Fibroblast of lung (primary cell): ENCODE measurements around the gene CNGA4. TPM values are rescaled to one million over a fixed set of nuclear protein-coding genes. Genes with fewer than 3 reads are reported as not detected.
"Not testable (repeated sequence)": the region's sequence is repeated elsewhere in the genome, so short reads cannot be mapped to it uniquely, and the experiment has no call there.

Experiments
- DNase-seq, 2 donors: peaks; one replicate each; pipeline versions ENCODE4 v3.0.0 to v3.0.0-alpha.2; 2010; ENCODE audit warnings: low read depth in 2 of 2
- H2AFZ ChIP-seq: 2 replicates; pipeline ENCODE4 v1.5.1; 2012; ENCODE audit warnings: low read length, control low read depth, inconsistent platforms
- H3K27ac ChIP-seq: 2 replicates; pipeline ENCODE4 v1.5.1; 2011; ENCODE audit warnings: low read length, control low read depth; ENCODE audit not compliant: insufficient read depth
- H3K27me3 ChIP-seq: 2 replicates; pipeline ENCODE4 v1.5.1; 2011; ENCODE audit warnings: mild to moderate bottlenecking, low read length; ENCODE audit not compliant: control insufficient read depth, insufficient read depth
- H3K36me3 ChIP-seq: 2 replicates; pipeline ENCODE4 v1.5.1; 2011; ENCODE audit warnings: low read length; ENCODE audit not compliant: control insufficient read depth, insufficient read depth
- H3K4me1 ChIP-seq: 2 replicates; pipeline ENCODE4 v1.5.1; 2011; ENCODE audit warnings: low read length; ENCODE audit not compliant: control insufficient read depth, insufficient read depth; ENCODE audit errors: extremely low read depth
- H3K4me2 ChIP-seq: 2 replicates; pipeline ENCODE4 v1.5.1; 2011; ENCODE audit warnings: low read length, control low read depth; ENCODE audit not compliant: insufficient read depth; ENCODE audit errors: extremely low read depth
- H3K4me3 ChIP-seq, 4 experiments: fragments of 200-600 bp in 1 of 4; sonication (generic) in 1 of 4; replicated peaks in 1 of 4; 2 replicates each; pipeline ENCODE4 v1.5.1; 2011 to 2016; ENCODE audit warnings: low read length in 4 of 4, low read depth in 3 of 4, mild to moderate bottlenecking in 3 of 4, control low read depth in 2 of 4, inconsistent platforms in 1 of 4, mixed read lengths in 1 of 4; ENCODE audit not compliant: insufficient read depth in 1 of 4; ENCODE audit errors: control extremely low read depth in 1 of 4
- H3K79me2 ChIP-seq: 2 replicates; pipeline ENCODE4 v1.5.1; 2012; ENCODE audit warnings: mild to moderate bottlenecking, low read length, inconsistent platforms; ENCODE audit not compliant: control insufficient read depth, insufficient read depth
- H3K9ac ChIP-seq: 2 replicates; pipeline ENCODE4 v1.5.1; 2011; ENCODE audit warnings: mild to moderate bottlenecking, low read length, control low read depth; ENCODE audit not compliant: insufficient read depth
- H3K9me3 ChIP-seq: 2 replicates; pipeline ENCODE4 v1.5.1; 2012; ENCODE audit warnings: low read depth, low read length; ENCODE audit not compliant: control insufficient read depth, insufficient read depth
- H4K20me1 ChIP-seq: 2 replicates; pipeline ENCODE4 v1.5.1; 2011; ENCODE audit warnings: low read length; ENCODE audit not compliant: control insufficient read depth, insufficient read depth; ENCODE audit errors: extremely low read depth
- EZH2 ChIP-seq: IDR thresholded peaks from 2 replicates; pipeline ENCODE4 v1.5.1; 2012; ENCODE audit warnings: low read length, control low read depth, mild to moderate bottlenecking; ENCODE audit errors: missing control alignments
- polyA plus RNA-seq, 2 donors: library from polyadenylated mRNA; depleted of rRNA in 1 of 2; stranded (reverse) in 1 of 2; unstranded in 1 of 2; fragments of >200 nt; gene quantifications; 2 replicates each; pipeline ENCODE4 v1.2.1, GENCODE V29; 2011 to 2012; ENCODE audit warnings: missing spikeins in 1 of 2
- total RNA-seq: library from RNA; depleted of rRNA; stranded (reverse); fragments of >200 nt; gene quantifications from 2 replicates; pipeline ENCODE4 v1.2.1, GENCODE V29; 2014
- TF ChIP-seq, protein P1 (sequence below), 2 donors: IDR thresholded peaks in 1 of 2; conservative IDR thresholded peaks in 1 of 2; 1 replicate in 1 of 2; 2 replicates in 1 of 2; pipeline ENCODE4 v1.5.1; 2011 to 2012; ENCODE audit warnings: low read length in 2 of 2, control low read depth in 1 of 2, inconsistent platforms in 1 of 2, low read depth in 1 of 2, mild to moderate bottlenecking in 1 of 2

Gene CNGA4
- total and polyA plus RNA-seq, 2 donors (not counting 1 experiment from before 2014, with no cell fraction given), result 0.06 to 0.17 TPM

- H3K36me3 ChIP-seq, result no peaks in the 10 kb centered on the region
- H2AFZ ChIP-seq, result no peak overlapping the region
- H3K4me1 ChIP-seq, result no peaks in the 10 kb centered on the region
- no peak for TF ChIP-seq EZH2
- TF ChIP-seq, protein P1, sequence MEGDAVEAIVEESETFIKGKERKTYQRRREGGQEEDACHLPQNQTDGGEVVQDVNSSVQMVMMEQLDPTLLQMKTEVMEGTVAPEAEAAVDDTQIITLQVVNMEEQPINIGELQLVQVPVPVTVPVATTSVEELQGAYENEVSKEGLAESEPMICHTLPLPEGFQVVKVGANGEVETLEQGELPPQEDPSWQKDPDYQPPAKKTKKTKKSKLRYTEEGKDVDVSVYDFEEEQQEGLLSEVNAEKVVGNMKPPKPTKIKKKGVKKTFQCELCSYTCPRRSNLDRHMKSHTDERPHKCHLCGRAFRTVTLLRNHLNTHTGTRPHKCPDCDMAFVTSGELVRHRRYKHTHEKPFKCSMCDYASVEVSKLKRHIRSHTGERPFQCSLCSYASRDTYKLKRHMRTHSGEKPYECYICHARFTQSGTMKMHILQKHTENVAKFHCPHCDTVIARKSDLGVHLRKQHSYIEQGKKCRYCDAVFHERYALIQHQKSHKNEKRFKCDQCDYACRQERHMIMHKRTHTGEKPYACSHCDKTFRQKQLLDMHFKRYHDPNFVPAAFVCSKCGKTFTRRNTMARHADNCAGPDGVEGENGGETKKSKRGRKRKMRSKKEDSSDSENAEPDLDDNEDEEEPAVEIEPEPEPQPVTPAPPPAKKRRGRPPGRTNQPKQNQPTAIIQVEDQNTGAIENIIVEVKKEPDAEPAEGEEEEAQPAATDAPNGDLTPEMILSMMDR (conservative IDR thresholded peaks at IDR 0.05 in 1 of 2, IDR thresholded peaks at IDR 0.05 in 1 of 2; ENCODE audit: low read depth in 1 of 2, low read length in 2 of 2), result no peak
- no peaks in the 10 kb centered on the region for H3K79me2 ChIP-seq
- no peaks in the 10 kb centered on the region for H4K20me1 ChIP-seq
- no peak overlapping the region for H3K4me3 ChIP-seq
- H3K4me2 ChIP-seq, result no peak overlapping the region
- H3K9me3 ChIP-seq, result no peaks in the 10 kb centered on the region
- no peak overlapping the region for H3K9ac ChIP-seq
- no peak for DNase-seq
- no peak overlapping the region for H3K27ac ChIP-seq
- H3K27me3 ChIP-seq, result no peaks in the 10 kb centered on the region
Observed at GRCh38 chr11:6273188-6273587, 34.3 kb downstream of the CNGA4 start.

GRCh38 chr11:6280809-6281208, 41.9 kb downstream of the CNGA4 start:
- not testable (repeated sequence) for H3K9ac ChIP-seq, DNase-seq, H3K27ac ChIP-seq, H3K4me3 ChIP-seq, H3K9me3 ChIP-seq, H3K4me2 ChIP-seq, H4K20me1 ChIP-seq, H3K4me1 ChIP-seq, H3K79me2 ChIP-seq, H3K27me3 ChIP-seq, H3K36me3 ChIP-seq, H2AFZ ChIP-seq

GRCh38 chr11:6283453-6284023, 44.6 kb downstream of the CNGA4 start:
- Histone ChIP-seq H3K4me3 (no peak overlapping the region), H3K4me2 (no peak overlapping the region), H4K20me1 (no peaks in the 10 kb centered on the region), H3K36me3 (no peaks in the 10 kb centered on the region), H3K9ac (no peak overlapping the region), H3K27ac (no peak overlapping the region), H3K27me3 (peaks cover 6% of the 10 kb centered on the region), H3K79me2 (no peaks in the 10 kb centered on the region), H3K9me3 (no peaks in the 10 kb centered on the region), H3K4me1 (no peaks in the 10 kb centered on the region), H2AFZ (no peak overlapping the region)
- no peak for DNase-seq
- TF ChIP-seq, protein P1 (conservative IDR thresholded peaks at IDR 0.05 in 1 of 2, IDR thresholded peaks at IDR 0.05 in 1 of 2; ENCODE audit: low read depth in 1 of 2, low read length in 2 of 2), result no peak
- TF ChIP-seq EZH2, result no peak
